Neuron (in vitro differentiated cells): ENCODE results near the gene KAZN.

Source experiments
- H2AFZ ChIP-seq: one replicate; pipeline ENCODE4 v1.6.1; 2013; ENCODE audit warnings: low read depth, mild to moderate bottlenecking, inconsistent platforms, low read length, moderate library complexity
- H3K27me3 ChIP-seq: one replicate; pipeline ENCODE4 v1.6.1; 2013; ENCODE audit warnings: low read length; ENCODE audit not compliant: insufficient read depth
- H3K36me3 ChIP-seq: one replicate; pipeline ENCODE4 v1.6.1; 2013; ENCODE audit warnings: low read length; ENCODE audit not compliant: insufficient read depth
- H3K4me1 ChIP-seq: one replicate; pipeline ENCODE4 v1.6.1; 2013; ENCODE audit warnings: low read length; ENCODE audit not compliant: insufficient read depth
- H3K4me3 ChIP-seq: 2 replicates; pipeline ENCODE4 v1.5.1; 2013; ENCODE audit warnings: mild to moderate bottlenecking, low read length, moderate library complexity
- H3K9me3 ChIP-seq: one replicate; pipeline ENCODE4 v1.6.1; 2013; ENCODE audit warnings: low read length

KAZN gene

DNA sequence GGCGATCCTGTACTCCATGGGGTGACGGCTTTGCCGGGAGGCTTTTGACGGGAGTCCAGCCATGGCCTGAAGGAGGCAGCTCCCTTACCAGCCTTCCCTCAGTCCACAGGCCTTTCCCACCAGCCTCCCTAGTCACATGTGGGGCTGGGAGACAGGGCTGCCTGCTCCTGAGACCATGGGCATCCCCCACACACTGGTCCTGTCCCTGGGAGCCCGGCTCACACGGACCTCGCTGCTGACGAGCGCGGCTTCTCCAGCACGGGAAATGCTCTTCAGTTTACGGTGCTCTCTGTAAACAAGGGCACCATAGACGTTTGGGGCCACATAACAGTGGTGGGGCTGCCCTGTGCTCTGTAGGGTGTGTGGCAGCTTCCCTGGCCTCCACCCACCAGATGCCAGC lies 450.6 kb downstream of the KAZN start:
- H3K4me1 ChIP-seq: peaks cover 2% of the 10 kb centered on the region
- H3K36me3 ChIP-seq: peaks cover 24% of the 10 kb centered on the region
- H3K27me3 ChIP-seq: no peaks in the 10 kb centered on the region
- H2AFZ ChIP-seq: no peak overlapping the region
- no peaks in the 10 kb centered on the region for H3K9me3 ChIP-seq
- H3K4me3 ChIP-seq: no peak overlapping the region

DNA sequence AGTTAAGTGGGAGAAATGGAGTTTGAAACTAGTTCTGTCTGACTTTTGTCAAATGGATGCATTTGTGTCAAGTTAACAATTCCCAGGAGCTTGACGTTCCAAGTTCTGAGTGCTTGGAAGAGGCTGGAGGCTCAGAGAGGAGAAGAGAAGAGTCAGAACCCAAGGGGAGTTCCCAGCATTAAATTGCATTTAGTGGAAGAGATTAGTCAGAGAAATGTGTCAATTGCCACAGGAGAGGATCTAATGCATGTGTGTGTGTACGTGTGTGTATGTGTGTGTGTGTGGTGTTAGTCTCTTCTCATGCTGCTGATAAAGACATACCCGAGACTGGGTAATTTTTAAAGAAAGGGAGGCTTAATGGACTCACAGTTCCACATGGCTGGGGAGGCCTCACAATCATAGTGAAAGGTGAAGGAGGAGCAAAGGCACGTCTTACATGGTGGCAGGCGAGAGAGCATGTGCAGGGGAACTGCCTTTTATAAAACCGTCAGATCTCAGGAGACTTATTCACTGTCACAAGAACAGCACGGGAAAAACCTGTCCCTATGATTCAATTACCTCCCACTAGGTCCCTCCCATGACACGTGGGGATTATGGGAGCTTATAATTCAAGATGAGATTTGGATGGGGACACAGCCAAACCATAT lies 453.5 kb downstream of the KAZN start:
- Histone ChIP-seq H3K4me1 (no peaks in the 10 kb centered on the region), H3K36me3 (peaks cover 29% of the 10 kb centered on the region), H2AFZ (no peak overlapping the region), H3K9me3 (no peaks in the 10 kb centered on the region), H3K4me3 (no peak overlapping the region), H3K27me3 (no peaks in the 10 kb centered on the region)

DNA sequence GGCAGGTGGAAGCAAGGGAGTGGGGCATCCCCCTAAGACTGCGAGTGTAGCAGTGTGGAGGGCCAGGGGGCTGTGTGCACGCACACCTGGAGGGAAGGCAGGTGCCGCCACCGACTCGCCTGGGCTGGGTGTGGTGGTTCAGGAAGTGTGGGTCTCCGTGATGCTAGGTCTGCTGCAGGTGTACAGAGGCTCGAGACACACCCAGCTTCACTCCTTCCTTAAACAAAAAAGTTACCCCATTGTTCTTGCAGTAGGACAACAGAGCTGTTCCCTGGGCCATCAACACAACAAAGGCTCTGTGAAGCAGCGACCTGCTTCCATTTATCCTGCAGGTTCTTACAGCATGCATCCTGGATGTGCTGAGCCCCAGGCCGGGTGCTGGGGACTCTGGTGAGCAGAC lies 454.7 kb downstream of the KAZN start:
- Histone ChIP-seq H3K27me3 (no peaks in the 10 kb centered on the region), H3K4me1 (no peaks in the 10 kb centered on the region), H3K4me3 (no peak overlapping the region), H3K36me3 (peaks cover 38% of the 10 kb centered on the region), H2AFZ (no peak overlapping the region), H3K9me3 (no peaks in the 10 kb centered on the region)

DNA sequence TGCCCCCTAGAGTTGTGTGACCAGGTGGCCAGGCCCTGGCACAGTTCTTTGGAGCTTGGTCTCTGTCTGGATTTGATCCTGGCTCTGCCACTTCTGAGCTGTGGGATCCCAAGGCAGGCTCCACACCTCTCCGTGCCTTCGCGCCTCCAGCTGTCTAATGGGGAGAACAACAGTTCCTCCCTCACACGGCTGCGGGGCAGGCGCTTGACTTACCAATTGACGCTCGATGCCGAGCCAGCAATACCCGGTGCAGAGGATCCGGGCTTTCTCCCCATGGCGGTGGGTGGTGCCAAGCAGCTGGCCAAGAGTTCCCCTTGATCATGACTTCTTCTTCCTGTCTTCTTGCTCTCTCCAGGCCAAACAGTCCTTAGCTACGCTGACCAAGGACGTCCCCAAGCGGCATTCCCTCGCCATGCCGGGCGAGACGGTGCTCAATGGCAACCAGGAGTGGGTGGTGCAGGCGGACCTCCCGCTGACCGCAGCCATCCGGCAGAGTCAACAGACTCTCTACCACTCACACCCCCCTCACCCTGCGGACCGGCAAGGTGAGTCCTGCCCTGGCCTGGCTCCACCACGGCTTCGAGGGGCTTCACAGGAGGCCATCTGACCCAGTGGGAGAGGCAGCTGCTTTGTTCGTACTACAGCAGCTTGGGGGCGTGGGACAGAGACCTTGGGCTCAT lies 457.4 kb downstream of the KAZN start:
- no peak overlapping the region for H2AFZ ChIP-seq
- H3K4me3 ChIP-seq: no peak overlapping the region
- H3K27me3 ChIP-seq: no peaks in the 10 kb centered on the region
- no peaks in the 10 kb centered on the region for H3K9me3 ChIP-seq
- H3K36me3 ChIP-seq: peaks cover 58% of the 10 kb centered on the region
- H3K4me1 ChIP-seq: no peaks in the 10 kb centered on the region

DNA sequence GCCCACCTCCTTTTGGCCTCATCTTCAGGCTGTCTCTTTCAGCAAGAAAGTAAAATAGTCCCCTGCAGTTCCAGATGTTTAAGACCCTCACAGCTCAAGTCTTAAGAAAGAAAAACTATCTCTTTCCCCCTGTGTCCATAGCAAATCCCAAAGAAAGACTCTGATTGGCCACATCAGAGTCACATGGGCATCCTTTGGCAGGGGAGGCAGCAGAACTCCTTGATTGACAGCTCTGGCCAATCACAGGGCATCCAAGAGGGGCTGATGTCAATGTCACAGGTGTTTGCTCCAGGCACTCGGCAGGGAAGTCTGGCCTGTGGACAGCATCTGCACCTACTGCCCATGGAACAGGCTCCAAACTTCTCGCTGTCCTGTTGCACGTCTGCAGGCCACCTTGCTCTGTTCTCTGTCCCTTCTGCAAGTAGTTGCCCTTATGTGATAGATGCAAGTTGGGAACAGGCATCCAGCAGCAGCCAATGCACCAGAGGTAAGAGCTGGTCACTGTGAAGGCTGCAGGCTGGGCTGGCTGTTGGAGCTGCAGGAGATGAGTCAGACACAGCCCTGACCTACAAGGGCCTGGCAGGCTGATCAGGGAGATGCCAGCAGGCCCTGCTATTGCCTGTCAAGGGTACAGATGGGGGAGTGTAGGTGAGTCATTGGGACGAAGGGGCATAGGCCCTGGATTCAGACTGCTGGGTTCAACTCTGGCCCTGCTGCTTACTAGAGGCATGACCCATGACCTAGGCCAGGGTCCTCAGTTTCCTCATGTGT lies 458.2 kb downstream of the KAZN start:
- Histone ChIP-seq H3K9me3 (peaks cover under 1% of the 10 kb centered on the region), H3K4me1 (no peaks in the 10 kb centered on the region), H2AFZ (no peak overlapping the region), H3K36me3 (peaks cover 65% of the 10 kb centered on the region), H3K27me3 (no peaks in the 10 kb centered on the region), H3K4me3 (no peak overlapping the region)

DNA sequence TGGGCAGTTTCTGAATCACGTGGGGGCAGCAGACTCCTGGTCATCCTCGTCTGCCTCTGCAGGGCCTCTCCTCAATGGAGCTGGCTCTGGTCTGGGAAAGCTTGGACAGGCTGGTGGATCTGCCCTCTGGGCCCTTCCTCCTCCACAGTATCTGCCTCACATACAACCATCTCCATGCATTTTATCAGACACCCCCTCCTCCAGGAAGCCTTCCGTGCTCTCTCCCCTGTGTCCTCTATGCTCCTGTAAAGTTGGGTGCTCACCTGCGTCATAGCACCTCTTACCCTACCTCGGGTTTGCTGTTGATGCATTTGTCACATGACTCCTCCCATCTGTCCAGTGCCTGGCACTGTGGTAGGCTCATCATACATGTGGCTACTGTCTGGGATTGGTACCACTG lies 459.3 kb downstream of the KAZN start:
- Histone ChIP-seq H3K36me3 (peaks cover 77% of the 10 kb centered on the region), H3K4me1 (no peaks in the 10 kb centered on the region), H3K4me3 (no peak overlapping the region), H3K27me3 (no peaks in the 10 kb centered on the region), H3K9me3 (peaks cover 11% of the 10 kb centered on the region), H2AFZ (no peak overlapping the region)

DNA sequence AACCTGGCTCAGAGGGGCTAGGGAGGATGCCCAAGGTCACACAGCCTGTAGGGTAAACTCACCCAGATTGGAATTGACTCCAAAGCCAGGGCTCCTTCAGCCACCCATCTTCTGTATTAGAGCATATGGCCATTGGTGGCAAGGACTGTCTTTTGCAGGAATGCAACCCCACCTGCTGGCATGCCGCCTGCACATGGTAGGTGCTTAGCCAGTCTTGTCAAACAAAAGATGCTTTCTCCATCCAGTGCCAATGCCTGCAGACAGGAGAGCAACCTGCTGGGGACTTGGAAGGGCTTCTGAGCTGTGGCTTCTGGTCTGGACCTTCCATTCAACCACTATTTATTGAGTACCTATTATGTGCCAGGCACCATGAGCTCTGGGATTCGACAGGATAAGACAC lies 459.8 kb downstream of the KAZN start:
- Histone ChIP-seq H3K9me3 (peaks cover 11% of the 10 kb centered on the region), H3K4me1 (no peaks in the 10 kb centered on the region), H2AFZ (no peak overlapping the region), H3K36me3 (peaks cover 77% of the 10 kb centered on the region), H3K4me3 (no peak overlapping the region), H3K27me3 (no peaks in the 10 kb centered on the region)

DNA sequence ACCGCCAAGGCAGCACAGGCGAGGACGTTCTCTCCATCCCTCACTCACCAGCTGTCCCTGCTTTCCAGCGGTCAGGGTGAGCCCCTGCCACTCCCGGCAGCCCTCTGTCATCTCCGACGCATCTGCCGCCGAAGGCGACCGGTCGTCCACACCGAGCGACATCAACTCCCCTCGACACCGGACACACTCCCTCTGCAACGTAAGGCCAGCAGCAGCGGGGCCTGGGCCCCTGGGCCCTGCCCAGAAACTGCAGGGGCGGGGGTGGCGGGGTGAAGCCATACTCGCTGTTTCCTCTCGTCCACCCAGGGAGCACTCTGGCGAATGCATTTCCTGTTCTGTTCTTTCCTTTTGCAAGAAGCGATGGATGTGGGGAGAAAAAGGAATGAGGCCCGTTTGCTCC lies 461.6 kb downstream of the KAZN start:
- Histone ChIP-seq H3K36me3 (peaks cover 87% of the 10 kb centered on the region), H3K27me3 (no peaks in the 10 kb centered on the region), H3K9me3 (peaks cover 11% of the 10 kb centered on the region)

DNA sequence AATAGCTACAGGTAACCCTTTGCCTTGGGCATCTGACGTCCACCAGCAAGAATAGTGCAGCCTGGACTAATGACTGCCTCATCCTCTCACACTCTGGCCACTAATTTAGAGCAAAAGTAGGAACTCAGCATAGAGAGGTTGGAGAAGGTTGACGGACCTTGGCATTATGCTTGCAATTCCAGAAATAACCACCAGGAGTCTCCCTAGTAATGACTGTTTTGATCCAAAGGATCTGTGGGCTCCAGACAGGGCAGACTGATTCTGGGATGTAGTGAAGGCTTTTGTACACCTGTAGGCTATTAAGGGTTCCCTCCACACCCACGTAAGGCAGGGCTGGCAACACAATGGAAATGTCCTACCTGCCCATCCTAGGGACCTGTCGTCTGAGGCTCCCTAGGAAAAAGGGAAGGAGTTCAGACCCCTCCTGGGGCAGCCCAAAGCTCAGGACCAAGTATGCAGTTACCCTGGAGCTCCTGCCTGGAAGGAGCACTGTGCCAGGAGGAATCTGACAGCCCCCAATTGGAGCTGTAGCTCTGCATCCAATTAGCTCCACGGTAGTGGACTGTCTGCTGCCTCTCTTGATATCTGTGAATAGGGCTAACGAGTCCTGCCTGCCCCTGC lies 464.1 kb downstream of the KAZN start:
- Histone ChIP-seq H3K36me3 (peaks cover 75% of the 10 kb centered on the region), H3K27me3 (no peaks in the 10 kb centered on the region), H2AFZ (no peak overlapping the region), H3K4me1 (no peaks in the 10 kb centered on the region), H3K9me3 (peaks cover 11% of the 10 kb centered on the region), H3K4me3 (no peak overlapping the region)

More for the DNA sequence above, 461.6 kb downstream of the KAZN start:
- Histone ChIP-seq H3K4me1 (no peaks in the 10 kb centered on the region), H3K4me3 (no peak overlapping the region), H2AFZ (no peak overlapping the region)

DNA sequence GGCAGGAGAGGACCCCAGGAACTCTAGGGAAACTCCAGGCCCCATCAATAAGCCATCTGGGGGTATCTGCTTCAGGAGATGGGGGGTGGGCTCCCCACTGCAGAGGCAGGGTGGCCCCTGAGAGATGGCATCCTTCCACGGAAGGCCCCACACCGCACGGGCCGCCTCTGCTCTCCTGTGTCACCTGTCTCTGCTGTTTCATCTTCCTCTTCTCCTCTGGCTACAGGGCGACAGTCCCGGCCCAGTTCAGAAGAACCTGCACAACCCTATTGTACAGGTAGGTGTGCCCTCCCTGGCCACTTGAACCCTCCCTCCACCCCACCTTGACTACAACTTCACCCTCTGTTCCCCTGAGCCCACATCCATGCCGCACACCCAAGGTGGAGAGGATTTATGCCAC lies 464.9 kb downstream of the KAZN start:
- no peaks in the 10 kb centered on the region for H3K4me1 ChIP-seq
- peaks cover 68% of the 10 kb centered on the region for H3K36me3 ChIP-seq
- no peaks in the 10 kb centered on the region for H3K27me3 ChIP-seq
- peaks cover 11% of the 10 kb centered on the region for H3K9me3 ChIP-seq
- no peak overlapping the region for H3K4me3 ChIP-seq
- H2AFZ ChIP-seq: no peak overlapping the region

DNA sequence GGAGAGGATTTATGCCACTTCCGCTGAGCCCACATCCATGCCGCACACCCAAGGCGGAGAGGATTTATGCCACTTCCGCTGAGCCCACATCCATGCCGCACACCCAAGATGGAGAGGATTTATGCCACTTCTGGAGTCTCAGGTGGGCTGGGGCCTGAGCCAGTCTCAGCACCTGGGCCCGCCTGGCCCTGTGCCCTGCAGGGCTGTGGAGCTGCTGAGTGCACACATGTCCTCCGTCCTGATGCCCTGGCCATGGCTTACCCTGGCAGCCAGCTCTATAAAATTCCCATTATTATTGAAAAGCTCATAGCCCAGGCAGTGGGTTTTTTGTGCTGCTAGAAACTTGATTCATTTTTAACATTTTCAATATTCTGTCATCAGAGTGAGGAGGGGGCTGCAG lies 465.3 kb downstream of the KAZN start:
- Histone ChIP-seq H2AFZ (no peak overlapping the region), H3K9me3 (peaks cover 11% of the 10 kb centered on the region), H3K4me3 (no peak overlapping the region), H3K36me3 (peaks cover 65% of the 10 kb centered on the region), H3K4me1 (no peaks in the 10 kb centered on the region), H3K27me3 (no peaks in the 10 kb centered on the region)

DNA sequence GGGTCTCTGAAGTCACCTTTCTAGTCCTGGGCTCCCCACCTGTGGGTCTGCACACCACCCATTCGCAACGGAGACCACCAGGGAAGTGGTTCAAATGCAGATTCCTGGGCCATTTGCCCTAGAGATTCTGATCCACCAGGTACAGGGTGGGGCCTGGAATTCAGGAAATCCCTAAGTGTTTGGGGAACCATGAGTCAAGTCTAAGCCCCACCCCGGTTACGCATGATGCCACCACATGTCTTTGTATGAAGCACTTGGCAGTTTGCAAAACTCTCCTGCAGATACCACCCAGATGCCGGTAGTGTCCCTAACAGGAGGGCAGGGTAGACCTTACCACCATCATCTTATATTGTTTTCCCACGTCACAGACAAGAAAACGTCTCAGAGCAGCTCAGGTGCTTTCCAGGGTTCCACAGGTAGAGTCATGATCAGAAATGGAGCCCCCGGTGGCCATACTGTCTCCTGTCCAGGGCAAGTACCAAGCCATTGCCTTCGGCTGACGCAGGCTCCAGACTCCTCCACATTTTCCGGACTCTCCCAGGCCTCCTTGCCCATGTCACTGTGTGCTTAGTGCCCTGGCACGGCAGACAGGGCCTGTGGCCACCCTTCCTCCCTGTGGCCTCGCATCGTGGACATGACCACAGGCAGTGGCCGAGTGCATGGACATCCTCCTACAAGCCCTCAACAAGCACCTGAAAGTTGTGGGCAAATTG lies 465.9 kb downstream of the KAZN start:
- peaks cover 11% of the 10 kb centered on the region for H3K9me3 ChIP-seq
- no peaks in the 10 kb centered on the region for H3K27me3 ChIP-seq
- H2AFZ ChIP-seq: no peak overlapping the region
- peaks cover 60% of the 10 kb centered on the region for H3K36me3 ChIP-seq
- no peaks in the 10 kb centered on the region for H3K4me1 ChIP-seq
- no peak overlapping the region for H3K4me3 ChIP-seq
